Endometrium (tissue), 2 donors: Measurements from ENCODE around the gene TANC1.

Source experiments
- FAIRE-seq: peaks from 2 replicates; lab custom pipeline; 2012; peaks lifted over from hg19 to GRCh38; lab: Jason Lieb, UNC
- donor health status: control.
- donor health status: control.

The TANC1 gene

GRCh38 chr2:159272156-159272555 lies 303.7 kb downstream of the TANC1 start:
- no peak for FAIRE-seq

DNA sequence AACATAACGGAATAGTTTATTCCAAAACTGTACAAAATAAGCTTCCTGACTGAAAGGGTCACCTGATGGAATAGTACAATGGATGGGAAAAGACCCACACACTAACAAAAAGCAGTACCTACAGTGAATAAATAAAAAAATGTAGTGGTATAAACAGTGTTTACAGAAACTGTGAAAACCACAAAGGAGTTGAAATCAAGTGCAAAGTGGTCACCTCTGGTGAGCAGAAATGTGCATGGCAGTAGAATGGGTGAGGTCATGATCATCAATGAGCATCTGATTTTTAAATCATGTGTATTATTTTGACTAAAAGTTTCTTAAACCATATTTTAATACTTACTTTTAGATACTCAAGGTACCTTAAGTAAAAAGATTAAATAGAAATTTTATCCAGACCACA lies 306.7 kb downstream of the TANC1 start:
- FAIRE-seq = no peak

GRCh38 chr2:159279700-159280099 lies 311.3 kb downstream of the TANC1 start:
- FAIRE-seq = no peak

- FAIRE-seq = no peak
Measured at GRCh38 chr2:159281002-159281401, 312.6 kb downstream of the TANC1 start.
